NB4 (cell line): ENCODE results near the gene MRPS15.

ENCODE experiments used
- CTCF ChIP-seq: IDR thresholded peaks from one replicate; pipeline ENCODE4 v1.5.1; 2012; ENCODE audit warnings: low read depth, low read length
- MYC ChIP-seq: IDR thresholded peaks from 2 replicates; pipeline ENCODE4 v1.6.1; 2011; ENCODE audit warnings: low read depth, low read length
- POLR2A ChIP-seq: IDR thresholded peaks from 2 replicates; pipeline ENCODE4 v1.6.1; 2011; ENCODE audit warnings: mild to moderate bottlenecking; ENCODE audit not compliant: insufficient read length; ENCODE audit errors: extremely low read depth

GRCh38 chr1:36463803-36464604 lies at the start of gene MRPS15:
- TF ChIP-seq CTCF (no peak), POLR2A (peak; percentile 98), MYC (peak; percentile 96)
